Measurements from ENCODE around the gene PKDREJ.

GRCh38 chr22:46267431-46268279, 4.5 kb upstream of the PKDREJ start, which contains the start of gene TTC38:
- TF ChIP-seq CTCF (conservative IDR thresholded peaks at IDR 0.05 in 1 of 2, IDR thresholded peaks at IDR 0.05 in 1 of 2; ENCODE audit: low read depth in 1 of 2, low read length in 2 of 2) (no peak), EZH2 (IDR thresholded peaks at IDR 0.05; ENCODE audit: low read length, missing control alignments) (no peak)

Data from fibroblast of lung (primary cell).